H54 (cell line): Measurements from ENCODE around the gene OBP2A.

Experiments used
- DNase-seq: peaks from one replicate; pipeline ENCODE4 v3.0.0; 2011; ENCODE audit warnings: low spot score, mixed read lengths; ENCODE audit not compliant: insufficient read length
- FAIRE-seq: peaks from 3 replicates; lab custom pipeline; 2011; peaks lifted over from hg19 to GRCh38; lab: Jason Lieb, UNC
- POLR2A ChIP-seq: IDR thresholded peaks from 2 replicates; pipeline ENCODE4 v1.6.1; 2011; ENCODE audit warnings: low read depth, mild to moderate bottlenecking, low read length

The OBP2A gene

DNA sequence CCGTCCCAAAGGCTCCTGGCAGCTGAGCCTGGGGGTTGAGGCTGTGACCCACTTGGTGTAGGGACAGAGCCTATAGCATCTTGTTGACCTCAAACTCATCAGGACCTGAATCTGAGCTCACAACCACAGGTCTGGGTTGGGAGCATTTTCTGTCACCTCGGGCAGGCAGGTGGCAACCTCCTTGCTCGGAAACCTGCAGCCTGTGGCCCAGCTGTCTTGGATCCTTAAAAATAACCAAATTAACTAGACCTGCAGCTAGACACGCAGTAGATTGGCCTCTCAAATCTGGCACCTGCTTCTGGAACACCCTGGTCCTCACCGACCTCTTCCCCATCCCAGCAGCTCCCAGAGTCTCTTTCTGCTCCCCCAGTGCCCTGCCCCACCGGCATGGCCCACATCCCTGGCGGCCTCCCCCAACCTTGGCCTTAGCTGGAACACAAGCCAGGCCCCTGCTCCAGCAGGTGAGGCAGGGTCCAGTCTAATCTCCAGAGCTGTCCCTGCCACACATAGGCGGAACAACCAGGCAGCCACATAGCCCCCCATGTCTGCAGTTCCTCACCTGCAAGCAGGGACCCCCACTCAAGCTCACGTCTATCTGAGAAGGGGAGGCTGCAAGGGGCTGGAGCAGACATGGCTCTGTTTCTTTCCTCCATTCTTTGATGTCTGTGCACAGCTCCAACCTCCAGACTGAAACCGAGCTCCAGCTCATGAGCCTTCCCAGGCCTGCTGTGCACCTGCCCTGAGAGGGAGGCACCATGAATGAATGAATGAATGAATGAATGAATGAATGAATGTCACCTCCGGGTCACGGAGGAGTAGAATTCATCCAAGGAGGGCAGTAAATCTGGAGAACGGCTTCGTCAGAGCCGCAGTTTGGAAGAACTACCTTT lies 43.9 kb downstream of the OBP2A start:
- TF ChIP-seq POLR2A: no peak
- FAIRE-seq (no peak), DNase-seq (no peak)

DNA sequence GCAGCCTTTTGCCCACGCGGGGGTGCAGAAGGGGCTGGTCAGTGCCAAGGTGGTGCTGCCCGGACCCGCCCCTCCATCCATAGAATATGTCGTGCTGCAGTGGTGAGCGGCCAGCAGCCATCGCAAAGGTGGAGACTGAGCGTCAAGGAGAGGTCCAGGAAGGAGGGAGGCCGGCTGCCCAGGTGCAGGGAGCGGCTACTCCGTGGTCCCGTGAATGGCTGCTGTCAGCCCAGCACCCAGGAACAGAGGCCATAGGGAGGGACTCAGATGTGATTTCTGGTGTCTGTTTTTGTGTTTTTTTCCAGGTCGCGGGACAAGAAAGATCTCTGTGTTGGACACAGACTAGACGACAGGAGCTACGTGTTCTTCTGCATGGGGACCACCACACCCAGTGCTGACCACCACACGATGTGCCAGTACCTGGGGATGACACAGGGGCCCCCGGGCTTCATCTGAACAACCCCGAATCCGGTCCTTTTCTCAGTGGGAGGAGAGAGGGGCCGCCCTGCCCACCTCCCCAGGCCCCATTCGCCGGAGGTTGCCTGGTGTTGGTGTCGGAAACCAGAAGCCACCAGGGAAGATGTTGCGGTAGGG lies 44.7 kb downstream of the OBP2A start:
- DNase-seq (no peak), FAIRE-seq (no peak)
- no peak for TF ChIP-seq POLR2A

DNA sequence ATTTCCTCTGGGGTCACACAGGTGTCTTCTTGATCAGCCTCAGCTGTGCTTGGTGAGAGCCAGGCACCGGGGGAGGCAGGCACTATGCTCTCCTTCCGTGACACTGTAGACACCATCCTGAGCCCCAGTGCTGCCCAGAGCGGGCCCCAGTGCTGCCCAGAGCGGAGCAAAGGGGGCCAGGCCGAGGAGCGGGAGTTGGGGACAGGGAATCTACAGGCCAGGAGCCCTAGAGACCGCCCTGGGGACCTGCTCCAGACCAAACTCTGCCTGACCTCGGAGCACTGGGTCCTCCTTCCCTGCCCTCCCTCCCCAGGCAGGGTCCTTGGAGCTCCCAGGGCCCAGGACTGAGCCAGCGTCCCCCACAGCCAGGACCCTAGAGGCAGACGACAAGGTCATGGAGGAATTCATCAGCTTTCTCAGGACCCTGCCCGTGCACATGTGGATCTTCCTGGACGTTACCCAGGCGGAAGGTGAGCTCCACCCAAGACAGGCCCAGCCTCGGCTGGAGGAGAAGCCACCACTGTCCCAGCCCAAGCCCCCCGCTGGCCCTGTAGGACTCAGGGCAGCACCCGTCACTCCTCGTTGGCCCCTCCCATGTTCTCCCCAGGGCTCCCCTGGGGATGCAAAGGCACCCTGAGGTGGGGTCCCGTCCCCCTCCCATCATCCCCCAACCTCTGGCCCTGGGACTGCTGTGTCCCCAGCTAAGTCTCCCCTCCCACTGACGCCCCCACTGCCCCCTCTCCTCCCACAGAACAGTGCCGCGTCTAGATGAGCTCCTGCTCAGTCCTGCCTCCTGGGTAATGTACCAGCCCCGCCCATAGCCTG lies 45.8 kb downstream of the OBP2A start:
- TF ChIP-seq POLR2A: no peak
- DNase-seq (no peak), FAIRE-seq (no peak)

DNA sequence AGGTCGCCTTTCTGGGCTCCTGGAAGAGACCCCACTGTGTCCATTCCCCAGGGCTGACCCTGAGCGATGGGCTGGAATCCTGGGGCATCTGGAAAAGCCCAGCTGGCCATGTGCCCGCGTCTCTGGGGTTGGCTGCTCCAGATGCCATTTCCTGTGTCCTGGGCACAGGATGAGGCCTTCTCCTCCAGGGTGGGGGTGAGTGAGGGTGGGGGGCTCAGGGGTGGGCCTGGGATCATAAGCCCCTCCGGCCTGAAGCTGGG lies 46.3 kb downstream of the OBP2A start:
- no peak for FAIRE-seq
- no peak for TF ChIP-seq POLR2A
- no peak for DNase-seq

DNA sequence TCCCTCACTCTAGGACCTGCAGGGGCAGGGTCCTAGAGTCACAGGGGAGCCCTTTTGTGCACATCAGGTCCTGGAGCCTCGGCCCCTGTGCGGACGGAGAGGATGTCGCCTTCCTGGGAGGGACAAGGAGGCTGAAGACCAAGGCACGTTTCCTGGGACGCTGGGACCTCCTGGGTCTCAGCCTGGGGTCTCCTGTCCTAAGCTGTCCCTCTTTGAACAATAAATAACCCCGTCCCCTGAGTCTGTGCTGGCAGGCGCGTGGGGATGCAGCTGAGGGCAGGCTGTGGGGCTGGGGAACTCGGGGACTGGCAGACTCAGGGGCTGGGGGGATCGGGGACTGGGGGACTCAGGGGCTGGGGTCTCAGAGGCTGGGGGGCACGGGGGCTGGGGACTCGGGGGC lies 46.7 kb downstream of the OBP2A start:
- no peak for TF ChIP-seq POLR2A
- no peak for DNase-seq
- no peak for FAIRE-seq

DNA sequence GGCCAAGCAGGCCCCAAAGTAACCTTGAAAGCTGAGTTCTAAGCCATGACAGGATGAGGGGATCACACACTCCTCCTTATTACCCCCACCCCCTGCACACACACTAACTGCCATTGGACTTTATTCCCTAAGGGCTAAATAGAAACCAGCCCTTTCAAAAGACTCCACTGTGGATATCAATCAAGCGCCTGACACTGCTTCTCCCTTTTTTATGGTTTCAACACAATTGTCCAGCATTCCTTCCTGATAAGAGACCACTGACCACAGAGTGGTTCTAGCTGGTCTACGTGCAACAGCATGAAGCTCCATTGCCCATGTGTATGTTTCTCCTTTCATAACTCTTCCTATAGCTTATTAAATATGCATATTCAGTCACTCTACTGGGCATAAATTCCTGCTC lies 50.3 kb downstream of the OBP2A start:
- FAIRE-seq (no peak), DNase-seq (no peak)
- no peak for TF ChIP-seq POLR2A
